Osteocyte (in vitro differentiated cells): ENCODE data around the gene DNAJB14. TPM values are rescaled to one million over a fixed set of nuclear protein-coding genes. Genes with fewer than 3 reads are reported as not detected.

ENCODE experiments used
- DNase-seq: peaks from one replicate; pipeline ENCODE4 v3.0.0; 2021; ENCODE audit warnings: mixed read lengths; ENCODE audit not compliant: unreplicated experiment; ENCODE audit errors: extremely low spot score
- H3K27ac Mint-ChIP-seq: one replicate; pipeline ENCODE4 v1.8.0; 2021; ENCODE audit warnings: mild to moderate bottlenecking, mixed read lengths; ENCODE audit not compliant: unreplicated experiment
- H3K27me3 Mint-ChIP-seq: one replicate; pipeline ENCODE4 v1.8.0; 2021; ENCODE audit warnings: mixed read lengths; ENCODE audit not compliant: unreplicated experiment
- H3K36me3 Mint-ChIP-seq: one replicate; pipeline ENCODE4 v1.8.0; 2021; ENCODE audit warnings: mixed read lengths; ENCODE audit not compliant: unreplicated experiment
- H3K4me1 Mint-ChIP-seq: one replicate; pipeline ENCODE4 v1.8.0; 2021; ENCODE audit warnings: mixed read lengths; ENCODE audit not compliant: unreplicated experiment
- H3K4me3 Mint-ChIP-seq: one replicate; pipeline ENCODE4 v1.8.0; 2021; ENCODE audit warnings: mild to moderate bottlenecking, moderate library complexity, mixed read lengths; ENCODE audit not compliant: unreplicated experiment
- H3K9me3 Mint-ChIP-seq: one replicate; pipeline ENCODE4 v1.8.0; 2021; ENCODE audit warnings: mixed read lengths; ENCODE audit not compliant: unreplicated experiment
- CTCF ChIP-seq: fragments of 200-600 bp; sonication (generic); IDR thresholded peaks from 2 replicates; pipeline ENCODE4 v1.5.0; 2021; ENCODE audit warnings: antibody characterized with exemption, mild to moderate bottlenecking, moderate library complexity
- total RNA-seq: library from RNA; stranded (reverse); gene quantifications from 2 replicates; pipeline ENCODE4 v1.2.1, GENCODE V29; 2021

DNAJB14 gene
- total RNA-seq, 1 donor from 2014 or later, result 56.5 TPM

GRCh38 chr4:99921174-99921573 is 25.2 kb downstream of the DNAJB14 start:
- DNase-seq, result no peak
- Mint-ChIP-seq H3K9me3 (peaks cover 10% of the 10 kb centered on the region), H3K27ac (no peak overlapping the region), H3K4me1 (no peaks in the 10 kb centered on the region), H3K36me3 (peaks cover 34% of the 10 kb centered on the region), H3K4me3 (no peak overlapping the region), H3K27me3 (no peaks in the 10 kb centered on the region)
- TF ChIP-seq CTCF, result no peak

GRCh38 chr4:99918656-99919055 is 27.8 kb downstream of the DNAJB14 start:
- Mint-ChIP-seq H3K27ac (no peak overlapping the region), H3K36me3 (peaks cover 37% of the 10 kb centered on the region), H3K4me3 (no peak overlapping the region), H3K27me3 (no peaks in the 10 kb centered on the region), H3K9me3 (peaks cover 10% of the 10 kb centered on the region), H3K4me1 (no peaks in the 10 kb centered on the region)
- DNase-seq, result no peak
- no peak for TF ChIP-seq CTCF

- no peak overlapping the region for H3K4me3 Mint-ChIP-seq
- no peaks in the 10 kb centered on the region for H3K27me3 Mint-ChIP-seq
- no peaks in the 10 kb centered on the region for H3K4me1 Mint-ChIP-seq
- DNase-seq, result no peak
- no peak for TF ChIP-seq CTCF
- peaks cover 40% of the 10 kb centered on the region for H3K36me3 Mint-ChIP-seq
- H3K9me3 Mint-ChIP-seq, result peaks cover 10% of the 10 kb centered on the region
- H3K27ac Mint-ChIP-seq, result no peak overlapping the region
Measured at GRCh38 chr4:99917575-99917974, 28.8 kb downstream of the DNAJB14 start.

GRCh38 chr4:99915449-99915848 is 31.0 kb downstream of the DNAJB14 start:
- Mint-ChIP-seq H3K36me3 (peaks cover 35% of the 10 kb centered on the region), H3K27ac (no peak overlapping the region), H3K4me1 (no peaks in the 10 kb centered on the region)

GRCh38 chr4:99894998-99895397 is 51.4 kb downstream of the DNAJB14 start:
- Mint-ChIP-seq H3K36me3 (peaks cover 3% of the 10 kb centered on the region), H3K27ac (peak overlapping the region; percentile 87), H3K4me3 (peak overlapping the region; percentile 97), H3K9me3 (no peaks in the 10 kb centered on the region), H3K27me3 (no peaks in the 10 kb centered on the region), H3K4me1 (peaks cover 41% of the 10 kb centered on the region)
- no peak for DNase-seq
- TF ChIP-seq CTCF, result no peak

More at GRCh38 chr4:99915449-99915848, 31.0 kb downstream of the DNAJB14 start:
- peaks cover 10% of the 10 kb centered on the region for H3K9me3 Mint-ChIP-seq
- H3K27me3 Mint-ChIP-seq, result no peaks in the 10 kb centered on the region
- no peak for DNase-seq
- H3K4me3 Mint-ChIP-seq, result no peak overlapping the region
- no peak for TF ChIP-seq CTCF
